NB4 (cell line): ENCODE results near the gene PRICKLE2.

Experiments used
- MAX ChIP-seq: IDR thresholded peaks from 2 replicates; pipeline ENCODE4 v1.6.1; 2011; ENCODE audit warnings: low read depth, low read length
- POLR2A ChIP-seq: IDR thresholded peaks from 2 replicates; pipeline ENCODE4 v1.6.1; 2011; ENCODE audit warnings: mild to moderate bottlenecking; ENCODE audit not compliant: insufficient read length; ENCODE audit errors: extremely low read depth

- TF ChIP-seq MAX = no peak
- no peak for TF ChIP-seq POLR2A
Observed at GRCh38 chr3:64082961-64083541, 142.2 kb downstream of the PRICKLE2 start.
